KMS-11 (cell line): Measurements from ENCODE around the gene ARHGEF10L.

ENCODE experiments used
- H2AFZ ChIP-seq: fragments of 200-600 bp; sonication (generic); 2 replicates; pipeline ENCODE4 v1.6.1; 2016; ENCODE audit warnings: antibody characterized with exemption, mixed run types, low read depth
- H3K27ac ChIP-seq: fragments of 200-600 bp; sonication (generic); 2 replicates; pipeline ENCODE4 v1.6.1; 2016; ENCODE audit warnings: mild to moderate bottlenecking, mixed run types
- H3K27me3 ChIP-seq: fragments of 200-600 bp; sonication (generic); 2 replicates; pipeline ENCODE4 v1.6.1; 2017; ENCODE audit warnings: mild to moderate bottlenecking, low read depth, mixed run types, moderate library complexity; ENCODE audit not compliant: insufficient read depth
- H3K36me3 ChIP-seq: fragments of 200-600 bp; sonication (generic); 2 replicates; pipeline ENCODE4 v1.6.1; 2017; ENCODE audit warnings: mild to moderate bottlenecking, mixed run types; ENCODE audit not compliant: insufficient read depth
- H3K4me1 ChIP-seq: fragments of 200-600 bp; sonication (generic); 2 replicates; pipeline ENCODE4 v1.6.1; 2016; ENCODE audit warnings: mild to moderate bottlenecking, low read depth, mixed run types; ENCODE audit not compliant: poor library complexity, severe bottlenecking
- H3K4me2 ChIP-seq: fragments of 200-600 bp; sonication (generic); 2 replicates; pipeline ENCODE4 v1.7.0; 2016; ENCODE audit warnings: mild to moderate bottlenecking, mixed run types
- H3K4me3 ChIP-seq: fragments of 200-600 bp; sonication (generic); IDR thresholded peaks from 2 replicates; pipeline ENCODE4 v1.6.1; 2017; ENCODE audit warnings: low read depth, low read length, mixed read lengths; ENCODE audit not compliant: insufficient read depth
- H3K79me2 ChIP-seq: fragments of 200-600 bp; sonication (generic); 2 replicates; pipeline ENCODE4 v1.6.1; 2016; ENCODE audit warnings: low read depth, mixed run types; ENCODE audit not compliant: insufficient read depth
- H3K9ac ChIP-seq: fragments of 200-600 bp; sonication (generic); 2 replicates; pipeline ENCODE4 v1.6.1; 2016; ENCODE audit warnings: mild to moderate bottlenecking, mixed run types
- H4K20me1 ChIP-seq: fragments of 200-600 bp; sonication (generic); 2 replicates; pipeline ENCODE4 v1.6.1; 2016; ENCODE audit warnings: mild to moderate bottlenecking, mixed run types; ENCODE audit not compliant: insufficient read depth
- CTCF ChIP-seq: fragments of 200-600 bp; sonication (generic); conservative IDR thresholded peaks from 2 replicates; pipeline ENCODE4 v1.6.1; 2017; ENCODE audit warnings: low read depth, mild to moderate bottlenecking, antibody characterized with exemption, low read length, moderate library complexity, mixed read lengths

Gene ARHGEF10L

GRCh38 chr1:17596651-17597509 lies 57.4 kb downstream of the ARHGEF10L start:
- no peak overlapping the region for H3K9ac ChIP-seq
- no peak overlapping the region for H2AFZ ChIP-seq
- no peaks in the 10 kb centered on the region for H3K4me1 ChIP-seq
- no peaks in the 10 kb centered on the region for H4K20me1 ChIP-seq
- no peak for TF ChIP-seq CTCF
- H3K79me2 ChIP-seq: no peaks in the 10 kb centered on the region
- H3K27ac ChIP-seq: no peak overlapping the region
- no peaks in the 10 kb centered on the region for H3K36me3 ChIP-seq
- no peak overlapping the region for H3K4me3 ChIP-seq
- H3K4me2 ChIP-seq: no peak overlapping the region
- peaks cover 27% of the 10 kb centered on the region; the same call in 1 of the 2 replicates for H3K27me3 ChIP-seq

GRCh38 chr1:17597651-17598050 lies 58.2 kb downstream of the ARHGEF10L start:
- Histone ChIP-seq H3K4me3 (no peak overlapping the region), H3K9ac (no peak overlapping the region), H3K4me1 (no peaks in the 10 kb centered on the region), H2AFZ (no peak overlapping the region), H4K20me1 (no peaks in the 10 kb centered on the region), H3K79me2 (no peaks in the 10 kb centered on the region), H3K4me2 (no peak overlapping the region), H3K27me3 (peaks cover 26% of the 10 kb centered on the region; the same call in 1 of the 2 replicates), H3K36me3 (no peaks in the 10 kb centered on the region), H3K27ac (no peak overlapping the region)
- no peak for TF ChIP-seq CTCF

- no peaks in the 10 kb centered on the region for H3K36me3 ChIP-seq
- H2AFZ ChIP-seq: no peak overlapping the region
- H3K4me3 ChIP-seq: no peak overlapping the region
- H3K4me1 ChIP-seq: no peaks in the 10 kb centered on the region
- peaks cover 20% of the 10 kb centered on the region; the same call in 1 of the 2 replicates for H3K27me3 ChIP-seq
- no peak overlapping the region for H3K4me2 ChIP-seq
- TF ChIP-seq CTCF: no peak
- H3K27ac ChIP-seq: no peak overlapping the region
- no peaks in the 10 kb centered on the region for H3K79me2 ChIP-seq
- no peaks in the 10 kb centered on the region for H4K20me1 ChIP-seq
- no peak overlapping the region for H3K9ac ChIP-seq
Observed at GRCh38 chr1:17598251-17598650, 58.8 kb downstream of the ARHGEF10L start.

GRCh38 chr1:17599291-17599953 lies 59.9 kb downstream of the ARHGEF10L start:
- Histone ChIP-seq H4K20me1 (no peaks in the 10 kb centered on the region), H3K27me3 (peaks cover 17% of the 10 kb centered on the region; the same call in 1 of the 2 replicates), H3K4me3 (no peak overlapping the region), H3K79me2 (no peaks in the 10 kb centered on the region), H3K4me1 (no peaks in the 10 kb centered on the region), H3K27ac (no peak overlapping the region), H3K9ac (no peak overlapping the region), H2AFZ (no peak overlapping the region), H3K36me3 (no peaks in the 10 kb centered on the region), H3K4me2 (no peak overlapping the region)
- no peak for TF ChIP-seq CTCF
